GM13977 (cell line): Measurements from ENCODE around the gene CCDC61.

ENCODE experiments used
- DNase-seq: peaks from one replicate; pipeline ENCODE4 v3.0.0; 2012; ENCODE audit warnings: low spot score
- CTCF ChIP-seq: IDR thresholded peaks from 2 replicates; pipeline ENCODE4 v1.5.1; 2012; ENCODE audit warnings: mild to moderate bottlenecking, control low read depth; ENCODE audit not compliant: insufficient read depth; ENCODE audit errors: extremely low read depth, missing control alignments
- in situ Hi-C: fragments of 300-500 bp; cut with MboI; formaldehyde crosslinking; loops from one replicate; pipeline ENCODE4 v1.12.0; 2022; ENCODE audit warnings: low sequenced_read_pairs, low pct_unique_long_range_greater_than_20kb, mixed read lengths, inconsistent platforms; ENCODE audit not compliant: unreplicated experiment

CCDC61 gene

GRCh38 chr19:46030812-46031550 lies 35.7 kb downstream of the CCDC61 start:
- no peak for DNase-seq
- no peak for TF ChIP-seq CTCF
- in situ Hi-C loops, result no loop called here

DNA sequence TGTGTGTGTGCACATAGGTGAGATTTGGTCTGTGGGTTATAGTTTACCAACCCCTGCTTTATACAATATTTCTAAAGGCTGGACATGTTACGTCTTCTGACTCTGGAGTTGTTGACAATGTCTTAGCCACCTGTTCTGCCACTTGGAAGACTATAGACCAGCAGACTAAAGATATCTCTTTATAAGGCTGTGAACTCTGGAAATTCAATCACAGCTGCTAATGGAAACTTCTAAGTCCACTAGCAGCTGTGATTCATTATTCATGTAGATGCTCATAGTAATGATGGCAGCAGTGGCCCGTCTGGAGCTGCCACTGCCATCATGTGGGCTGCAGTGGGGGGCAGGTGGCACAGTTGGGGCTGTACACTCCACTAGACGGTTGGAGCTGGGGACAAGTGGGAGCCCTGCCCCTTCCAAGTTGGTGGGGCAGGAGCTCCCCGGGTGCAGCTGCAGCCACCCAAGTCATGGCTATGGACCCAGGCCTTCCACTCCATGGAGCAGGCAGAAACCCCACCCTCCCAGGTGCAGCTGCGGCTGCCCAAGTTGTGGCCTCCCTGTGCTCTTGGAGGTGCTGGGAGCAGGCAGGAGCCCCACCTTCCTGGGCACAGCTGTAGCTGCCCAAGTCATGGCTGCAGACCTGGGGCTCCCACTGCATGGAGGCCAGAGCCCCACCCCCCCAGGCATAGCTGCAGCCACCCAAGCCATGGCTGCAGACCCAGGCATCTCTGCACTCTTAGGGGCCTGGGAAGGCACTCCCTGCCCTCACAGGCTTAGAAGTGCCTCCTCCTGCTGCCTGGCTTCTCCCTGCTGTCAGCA lies 36.7 kb downstream of the CCDC61 start:
- in situ Hi-C loops, result no loop called here
- no peak for TF ChIP-seq CTCF
- no peak for DNase-seq

DNA sequence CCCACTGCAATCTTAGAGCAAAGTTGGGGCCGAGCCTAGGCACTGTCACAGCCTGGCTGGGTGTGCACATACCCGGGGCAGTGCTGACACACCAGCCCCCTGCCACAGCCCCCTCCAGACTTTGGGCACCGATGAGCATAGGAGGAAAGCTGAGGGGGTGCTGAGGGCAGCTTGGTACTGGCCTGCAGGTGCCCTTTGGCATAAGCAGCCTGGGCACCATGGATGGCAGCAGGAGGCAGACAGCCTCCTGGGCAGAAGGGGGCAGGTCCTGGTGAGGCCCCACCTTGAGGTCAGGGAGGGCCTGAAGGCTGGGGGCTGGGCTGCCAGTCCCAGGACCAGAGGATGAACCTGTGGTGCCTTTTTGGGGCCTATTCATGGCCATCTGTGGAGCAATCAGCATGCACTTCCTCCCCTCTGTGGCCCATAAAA lies 37.3 kb downstream of the CCDC61 start:
- DNase-seq, result no peak
- TF ChIP-seq CTCF, result no peak
- in situ Hi-C loops, result no loop called here

GRCh38 chr19:46033401-46033800 lies 38.1 kb downstream of the CCDC61 start:
- no peak for TF ChIP-seq CTCF
- DNase-seq, result no peak
- in situ Hi-C loops, result no loop called here

DNA sequence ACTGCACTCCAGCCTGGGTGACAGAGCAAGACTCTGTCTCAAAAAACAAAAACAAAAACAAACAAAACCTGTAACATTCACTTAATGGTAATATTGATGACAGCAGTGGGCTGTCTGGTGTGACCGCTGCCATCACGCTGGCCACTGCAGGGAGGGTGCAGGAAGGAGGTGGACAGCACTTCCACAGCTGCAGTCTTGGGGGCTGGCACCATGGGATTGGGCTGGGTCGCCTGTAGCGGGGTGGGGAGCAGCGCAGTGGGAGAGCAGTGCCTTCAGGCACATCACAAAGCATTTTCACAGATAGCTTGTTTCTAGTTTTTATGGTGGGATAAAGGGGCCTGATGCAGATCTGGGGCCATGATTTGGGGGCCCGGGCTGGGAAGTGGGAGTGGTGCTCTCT lies 40.3 kb downstream of the CCDC61 start:
- in situ Hi-C loops, result no loop called here
- no peak for DNase-seq
- no peak for TF ChIP-seq CTCF

DNA sequence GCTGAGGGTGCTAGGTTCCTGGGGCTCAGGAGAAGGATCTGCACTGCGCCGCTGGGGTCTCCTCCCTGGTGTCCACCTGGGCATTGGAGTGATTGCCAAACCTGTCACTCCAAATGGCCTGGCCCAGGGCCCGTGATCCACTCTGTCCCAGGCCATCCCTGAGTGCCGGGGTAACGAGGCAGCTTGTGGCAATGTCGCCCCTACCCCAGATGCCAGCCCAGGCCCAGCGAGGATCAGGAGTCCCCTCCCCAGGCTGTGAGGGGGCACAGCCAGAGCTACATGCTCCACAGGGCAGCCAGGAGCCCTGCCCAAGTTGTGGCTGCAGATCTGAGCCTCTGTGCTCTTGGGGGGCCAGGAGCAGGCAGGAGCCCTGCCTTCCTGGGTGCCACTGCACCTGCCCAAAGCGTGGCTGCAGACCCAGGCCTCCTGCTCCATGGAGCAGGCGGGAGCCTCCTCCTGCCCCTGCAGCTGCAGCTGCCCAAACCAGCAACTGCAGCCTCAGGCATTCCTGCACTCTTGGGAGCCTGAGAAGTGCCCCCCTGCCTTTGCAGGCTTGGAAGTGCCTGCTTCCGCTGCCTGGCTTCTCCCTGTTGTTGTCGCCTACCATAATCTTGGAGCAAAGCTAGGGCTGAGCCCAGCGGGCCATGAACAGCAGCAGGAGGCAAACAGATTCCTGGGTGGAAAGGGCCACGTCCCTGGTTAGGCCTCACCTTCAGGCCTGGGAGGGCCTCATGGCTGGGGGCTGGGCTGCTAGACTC lies 40.9 kb downstream of the CCDC61 start:
- no peak for DNase-seq
- in situ Hi-C loops, result no loop called here
- TF ChIP-seq CTCF, result no peak
